HUES6 (cell line): ENCODE results near the gene GNAT2.

Experiments
- H3K27ac ChIP-seq: 2 replicates; pipeline ENCODE4 v1.7.0; 2013; ENCODE audit warnings: low read depth, mild to moderate bottlenecking, low read length, inconsistent platforms
- H3K27me3 ChIP-seq: 2 replicates; pipeline ENCODE4 v1.6.1; 2013; ENCODE audit warnings: low read length; ENCODE audit not compliant: control insufficient read depth, insufficient read depth
- H3K36me3 ChIP-seq: 2 replicates; pipeline ENCODE4 v1.6.1; 2013; ENCODE audit warnings: low read length; ENCODE audit not compliant: control insufficient read depth, insufficient read depth
- H3K4me1 ChIP-seq: 2 replicates; pipeline ENCODE4 v1.6.1; 2013; ENCODE audit warnings: low read length; ENCODE audit not compliant: control insufficient read depth, insufficient read depth
- H3K4me3 ChIP-seq: 2 replicates; pipeline ENCODE4 v1.5.1; 2013; ENCODE audit warnings: low read depth, low read length
- H3K9ac ChIP-seq: one replicate; pipeline ENCODE4 v1.6.1; 2013; ENCODE audit warnings: mild to moderate bottlenecking, low read length
- H3K9me3 ChIP-seq: 2 replicates; pipeline ENCODE4 v1.6.1; 2013; ENCODE audit warnings: low read depth, low read length; ENCODE audit not compliant: control insufficient read depth, insufficient read depth

Gene GNAT2

GRCh38 chr1:109641861-109642260, 22.4 kb upstream of the GNAT2 start:
- no peak overlapping the region for H3K27ac ChIP-seq
- H3K9me3 ChIP-seq = no peaks in the 10 kb centered on the region
- H3K9ac ChIP-seq = no peak overlapping the region
- peaks cover 12% of the 10 kb centered on the region for H3K4me1 ChIP-seq
- H3K27me3 ChIP-seq = peaks cover 7% of the 10 kb centered on the region
- H3K4me3 ChIP-seq = no peak overlapping the region
- H3K36me3 ChIP-seq = no peaks in the 10 kb centered on the region

- no peak overlapping the region for H3K9ac ChIP-seq
- H3K9me3 ChIP-seq = no peaks in the 10 kb centered on the region
- no peak overlapping the region for H3K27ac ChIP-seq
- H3K36me3 ChIP-seq = no peaks in the 10 kb centered on the region
- peaks cover 7% of the 10 kb centered on the region for H3K27me3 ChIP-seq
- peaks cover 19% of the 10 kb centered on the region for H3K4me1 ChIP-seq
- H3K4me3 ChIP-seq = no peak overlapping the region
These were observed 21.8 kb upstream of the GNAT2 start for GRCh38 chr1:109641078-109641740.

- no peak overlapping the region for H3K4me3 ChIP-seq
- H3K9me3 ChIP-seq = no peaks in the 10 kb centered on the region
- peaks cover 7% of the 10 kb centered on the region for H3K27me3 ChIP-seq
- peaks cover 26% of the 10 kb centered on the region for H3K4me1 ChIP-seq
- no peak overlapping the region for H3K27ac ChIP-seq
- H3K9ac ChIP-seq = no peak overlapping the region
- no peaks in the 10 kb centered on the region for H3K36me3 ChIP-seq
These were observed 21.0 kb upstream of the GNAT2 start for GRCh38 chr1:109640285-109640865.

GRCh38 chr1:109639841-109640184, 20.4 kb upstream of the GNAT2 start:
- no peaks in the 10 kb centered on the region for H3K9me3 ChIP-seq
- H3K4me1 ChIP-seq = peaks cover 26% of the 10 kb centered on the region
- peaks cover 7% of the 10 kb centered on the region for H3K27me3 ChIP-seq
- H3K27ac ChIP-seq = no peak overlapping the region
- no peak overlapping the region for H3K4me3 ChIP-seq
- H3K9ac ChIP-seq = no peak overlapping the region
- H3K36me3 ChIP-seq = no peaks in the 10 kb centered on the region

DNA sequence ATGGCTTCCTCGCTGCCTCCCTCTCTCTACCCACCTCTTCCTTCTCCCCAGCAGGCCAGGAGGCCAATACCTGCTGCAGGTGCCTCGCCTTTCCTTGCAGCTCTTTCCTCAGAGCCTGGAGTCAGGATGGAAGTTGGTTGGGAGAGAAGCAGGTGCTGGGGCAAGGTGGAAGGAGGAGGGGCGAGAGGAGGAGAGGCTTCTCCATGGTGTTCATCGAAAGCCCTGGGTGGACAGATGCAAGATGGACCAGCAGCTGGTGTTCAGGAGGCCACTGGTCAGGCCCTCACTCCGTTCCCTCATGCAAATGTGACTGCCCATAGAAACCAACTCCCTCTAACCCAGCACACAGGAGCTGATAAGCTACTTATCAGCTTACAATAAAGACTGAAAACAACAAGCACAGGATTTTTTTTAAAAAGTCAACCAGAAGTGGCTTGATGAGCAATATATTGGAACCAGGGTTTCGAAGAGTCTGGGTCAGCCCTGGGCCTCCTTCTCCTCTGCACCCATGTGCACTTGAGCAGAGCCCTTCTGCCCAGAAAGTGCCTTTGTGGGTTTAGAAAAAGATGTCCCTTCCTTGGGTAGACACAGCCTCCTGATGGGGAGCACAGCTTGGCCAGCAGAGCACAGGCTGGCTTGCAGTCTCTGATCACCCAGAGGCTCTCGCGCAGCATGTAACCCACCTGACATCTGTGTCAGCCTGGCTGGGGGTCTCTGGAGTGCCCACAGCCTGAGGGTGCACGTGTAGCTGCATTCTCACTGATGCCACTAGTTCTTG, 19.8 kb upstream of the GNAT2 start:
- H3K36me3 ChIP-seq = no peaks in the 10 kb centered on the region
- H3K4me3 ChIP-seq = no peak overlapping the region
- no peak overlapping the region for H3K27ac ChIP-seq
- H3K4me1 ChIP-seq = peaks cover 26% of the 10 kb centered on the region
- H3K27me3 ChIP-seq = peaks cover 7% of the 10 kb centered on the region
- no peak overlapping the region for H3K9ac ChIP-seq
- no peaks in the 10 kb centered on the region for H3K9me3 ChIP-seq

DNA sequence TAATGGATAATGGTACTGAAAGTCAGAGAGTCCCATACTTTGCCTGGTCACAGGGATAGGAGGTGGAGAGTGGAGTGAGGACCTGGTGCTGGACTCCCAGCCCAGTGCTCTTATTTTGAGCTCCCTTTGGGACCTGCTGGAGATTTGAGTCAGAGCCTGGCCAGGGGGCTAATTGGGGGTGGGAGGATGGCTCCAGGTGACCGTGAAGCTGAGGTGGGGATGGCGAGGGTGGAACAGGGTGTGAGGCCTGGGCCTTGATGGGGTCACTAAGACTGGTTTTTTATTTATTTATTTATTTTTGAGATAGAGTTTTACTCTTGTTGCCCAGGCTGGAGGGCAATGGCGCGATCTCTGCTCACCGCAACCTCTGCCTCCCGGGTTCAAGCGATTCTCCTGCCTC, 18.0 kb upstream of the GNAT2 start:
- Histone ChIP-seq H3K4me3 (no peak overlapping the region), H3K27me3 (no peaks in the 10 kb centered on the region), H3K4me1 (peaks cover 22% of the 10 kb centered on the region), H3K9ac (no peak overlapping the region), H3K9me3 (no peaks in the 10 kb centered on the region), H3K36me3 (no peaks in the 10 kb centered on the region), H3K27ac (no peak overlapping the region)

DNA sequence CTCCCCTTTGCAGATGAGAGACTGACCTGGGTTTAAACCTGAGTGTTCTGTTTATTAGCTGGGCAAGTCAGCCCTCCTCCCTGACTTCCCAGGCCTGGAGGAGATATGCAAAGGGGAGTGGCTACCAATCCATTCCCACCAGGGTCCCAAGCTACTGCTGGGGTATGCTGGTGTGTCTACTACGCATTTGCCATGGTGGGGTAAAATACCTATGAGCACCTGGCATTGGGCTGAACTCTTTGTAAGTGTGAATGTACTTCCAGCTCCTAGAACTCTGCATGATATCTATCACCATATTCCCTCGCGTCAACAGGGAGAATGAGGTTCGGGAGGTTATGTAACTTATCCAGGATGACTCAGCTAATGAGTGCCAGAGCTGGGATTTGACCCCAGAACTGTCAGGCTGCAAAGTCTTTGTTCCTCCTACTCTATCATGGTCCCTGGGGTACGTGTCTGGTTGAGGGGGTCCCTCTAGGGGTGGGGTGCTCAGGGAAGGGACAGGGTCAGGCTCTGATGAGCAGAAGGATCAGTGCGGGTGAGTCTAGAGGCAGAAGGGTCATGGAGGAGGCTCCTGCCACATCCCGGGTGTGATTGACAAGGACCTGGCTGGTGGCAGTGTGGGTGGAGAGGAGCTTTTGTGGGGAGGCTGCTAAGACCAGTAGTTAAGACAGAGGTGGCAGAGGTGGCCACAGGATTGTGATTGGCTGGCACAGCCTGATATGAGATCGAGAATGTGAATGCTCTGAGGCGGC, 17.0 kb upstream of the GNAT2 start:
- peak overlapping the region; percentile 1; the same call in 1 of the 2 replicates for H3K4me3 ChIP-seq
- peaks cover 22% of the 10 kb centered on the region for H3K4me1 ChIP-seq
- H3K27me3 ChIP-seq = no peaks in the 10 kb centered on the region
- H3K36me3 ChIP-seq = peaks cover 7% of the 10 kb centered on the region
- H3K9me3 ChIP-seq = no peaks in the 10 kb centered on the region
- no peak overlapping the region for H3K9ac ChIP-seq
- H3K27ac ChIP-seq = no peak overlapping the region

DNA sequence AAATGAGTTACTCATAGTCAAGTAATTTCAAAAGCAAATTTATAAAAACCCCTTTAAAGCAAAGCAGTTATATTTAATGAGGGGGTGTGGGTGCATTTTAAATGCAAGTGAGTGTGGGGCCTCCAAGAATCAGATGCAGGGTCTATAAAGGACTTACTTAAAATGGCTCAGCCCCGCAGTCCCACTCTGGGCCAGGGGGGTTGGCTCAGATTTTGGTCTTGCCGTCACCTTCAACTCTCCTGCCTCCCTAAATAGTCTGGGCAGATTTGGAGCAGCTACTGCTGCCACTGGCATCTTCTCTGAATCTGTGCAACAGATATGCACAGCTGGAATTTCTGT, 16.4 kb upstream of the GNAT2 start:
- peaks cover 13% of the 10 kb centered on the region for H3K36me3 ChIP-seq
- H3K4me1 ChIP-seq = peaks cover 22% of the 10 kb centered on the region
- no peak overlapping the region for H3K9ac ChIP-seq
- no peaks in the 10 kb centered on the region for H3K9me3 ChIP-seq
- no peak overlapping the region for H3K27ac ChIP-seq
- H3K4me3 ChIP-seq = peak overlapping the region; percentile 1; the same call in 1 of the 2 replicates
- H3K27me3 ChIP-seq = no peaks in the 10 kb centered on the region

GRCh38 chr1:109634771-109635750, 15.6 kb upstream of the GNAT2 start:
- H3K27ac ChIP-seq = no peak overlapping the region
- no peak overlapping the region for H3K4me3 ChIP-seq
- H3K9ac ChIP-seq = no peak overlapping the region
- H3K27me3 ChIP-seq = no peaks in the 10 kb centered on the region
- no peaks in the 10 kb centered on the region for H3K9me3 ChIP-seq
- H3K4me1 ChIP-seq = peaks cover 24% of the 10 kb centered on the region
- H3K36me3 ChIP-seq = peaks cover 16% of the 10 kb centered on the region

DNA sequence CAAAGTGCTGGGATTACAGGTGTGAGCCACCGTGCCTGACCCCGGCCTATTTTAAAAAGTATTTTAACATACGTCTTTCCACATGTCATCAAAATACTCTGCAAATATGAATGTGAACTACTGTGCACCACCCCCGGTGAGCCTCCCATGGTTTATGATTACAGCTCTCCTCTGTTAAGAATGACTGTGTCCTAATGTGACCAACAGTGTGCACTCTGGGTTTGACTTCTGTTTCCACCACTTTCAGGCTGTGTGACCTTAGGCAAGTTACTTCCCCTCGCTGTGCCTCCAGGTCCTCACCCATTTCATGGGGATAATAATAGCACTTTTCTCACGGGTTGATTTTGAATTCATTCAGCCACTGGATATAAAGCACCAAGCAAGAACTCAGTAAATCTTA, 14.9 kb upstream of the GNAT2 start:
- no peak overlapping the region for H3K27ac ChIP-seq
- no peak overlapping the region for H3K4me3 ChIP-seq
- peaks cover 22% of the 10 kb centered on the region for H3K4me1 ChIP-seq
- H3K36me3 ChIP-seq = peaks cover 22% of the 10 kb centered on the region
- H3K9me3 ChIP-seq = no peaks in the 10 kb centered on the region
- no peaks in the 10 kb centered on the region for H3K27me3 ChIP-seq
- H3K9ac ChIP-seq = no peak overlapping the region
